Small intestine (tissue), 7 donors: ENCODE data around the gene MANBA. TPM values are rescaled to one million over a fixed set of nuclear protein-coding genes. Genes with fewer than 3 reads are reported as not detected.
A peak's percentile ranks its signal among the peaks of the same experiment; 100 is the strongest.
"Not testable (repeated sequence)": the region's sequence is repeated elsewhere in the genome, so short reads cannot be mapped to it uniquely, and the experiment has no call there.

Source experiments
- DNase-seq, 2 donors: peaks; one replicate each; pipeline versions ENCODE4 v3.0.0 to v3.0.0-alpha.2; 2013
- FAIRE-seq: peaks from 2 replicates; lab custom pipeline; 2012; peaks lifted over from hg19 to GRCh38; lab: Jason Lieb, UNC
- H3K27ac ChIP-seq, 3 donors: one replicate each; pipeline ENCODE4 v1.5.1; 2013; ENCODE audit warnings: low read length in 2 of 3, mild to moderate bottlenecking in 2 of 3, control low read depth in 1 of 3, inconsistent platforms in 1 of 3, low read depth in 1 of 3, moderate library complexity in 1 of 3
- H3K27me3 ChIP-seq, 3 donors: one replicate each; pipeline ENCODE4 v1.6.1; 2013; ENCODE audit warnings: low read length in 3 of 3, inconsistent platforms in 1 of 3; ENCODE audit not compliant: control insufficient read depth in 3 of 3, insufficient read depth in 3 of 3
- H3K36me3 ChIP-seq, 3 donors: one replicate each; pipeline ENCODE4 v1.6.1; 2013; ENCODE audit warnings: low read length in 3 of 3, inconsistent platforms in 1 of 3, low read depth in 1 of 3, mild to moderate bottlenecking in 1 of 3, moderate library complexity in 1 of 3; ENCODE audit not compliant: control insufficient read depth in 3 of 3, insufficient read depth in 2 of 3
- H3K4me1 ChIP-seq, 3 donors: one replicate each; pipeline ENCODE4 v1.6.1; 2013; ENCODE audit warnings: low read length in 2 of 3, inconsistent platforms in 1 of 3, low read depth in 1 of 3, mild to moderate bottlenecking in 1 of 3, moderate library complexity in 1 of 3; ENCODE audit not compliant: control insufficient read depth in 3 of 3, insufficient read depth in 2 of 3
- H3K4me3 ChIP-seq, 3 donors: one replicate each; pipeline ENCODE4 v1.5.1; 2013; ENCODE audit warnings: low read length in 3 of 3, control low read depth in 1 of 3, inconsistent platforms in 1 of 3, low read depth in 1 of 3, mild to moderate bottlenecking in 1 of 3, moderate library complexity in 1 of 3
- H3K9me3 ChIP-seq, 2 donors: one replicate each; pipeline ENCODE4 v1.6.1; 2013; ENCODE audit warnings: low read depth in 1 of 2, low read length in 1 of 2; ENCODE audit not compliant: control insufficient read depth in 2 of 2, insufficient read depth in 1 of 2
- WGBS, 3 donors: extraction: QIAGEN DNeasy Blood & Tissue Kit; methylation state at CpG; one replicate each; pipeline ENCODE4 v1.1.7; 2013; 5-methylcytosine and 5-hydroxymethylcytosine counted together
- polyA plus RNA-seq, 4 donors: library from polyadenylated mRNA; stranded (reverse) in 3 of 4; unstranded in 1 of 4; fragments of 200-250 nt in 3 of 4; fragments of 120-200 nt in 1 of 4; gene quantifications; one replicate each; pipeline versions ENCODE4 v1.2.1 to v1.2.3, GENCODE V29; 2013
- donor health status: healthy with polysubstance abuse.
- donor health status: control.
- donor health status: control.
- donor health status: Bipolar disorder and iron deficiency.
- donor health status: healthy.

MANBA gene
- polyA plus RNA-seq, 4 donors, result 4.7 to 35.8 (median 8.3) TPM

GRCh38 chr4:102759831-102760644 is 730 bp downstream of the MANBA start:
- H3K27ac ChIP-seq, result peak overlapping the region; percentile 72 to 87 (median 83)
- WGBS, 3 donors, result 2 to 4% (median 4%) methylated on average over 25 of the region's 25 CpGs
- H3K36me3 ChIP-seq, result no peaks in the 10 kb centered on the region
- peak in 1 of 2 donors; percentile 40 for DNase-seq
- FAIRE-seq, result no peak
- peaks cover 0 to 9% (median 1%) of the 10 kb centered on the region in 3 donors for H3K4me1 ChIP-seq
- H3K27me3 ChIP-seq, result no peaks in the 10 kb centered on the region
- no peaks in the 10 kb centered on the region for H3K9me3 ChIP-seq
- H3K4me3 ChIP-seq, result peak overlapping the region; percentile 79 to 86 (median 83)

DNA sequence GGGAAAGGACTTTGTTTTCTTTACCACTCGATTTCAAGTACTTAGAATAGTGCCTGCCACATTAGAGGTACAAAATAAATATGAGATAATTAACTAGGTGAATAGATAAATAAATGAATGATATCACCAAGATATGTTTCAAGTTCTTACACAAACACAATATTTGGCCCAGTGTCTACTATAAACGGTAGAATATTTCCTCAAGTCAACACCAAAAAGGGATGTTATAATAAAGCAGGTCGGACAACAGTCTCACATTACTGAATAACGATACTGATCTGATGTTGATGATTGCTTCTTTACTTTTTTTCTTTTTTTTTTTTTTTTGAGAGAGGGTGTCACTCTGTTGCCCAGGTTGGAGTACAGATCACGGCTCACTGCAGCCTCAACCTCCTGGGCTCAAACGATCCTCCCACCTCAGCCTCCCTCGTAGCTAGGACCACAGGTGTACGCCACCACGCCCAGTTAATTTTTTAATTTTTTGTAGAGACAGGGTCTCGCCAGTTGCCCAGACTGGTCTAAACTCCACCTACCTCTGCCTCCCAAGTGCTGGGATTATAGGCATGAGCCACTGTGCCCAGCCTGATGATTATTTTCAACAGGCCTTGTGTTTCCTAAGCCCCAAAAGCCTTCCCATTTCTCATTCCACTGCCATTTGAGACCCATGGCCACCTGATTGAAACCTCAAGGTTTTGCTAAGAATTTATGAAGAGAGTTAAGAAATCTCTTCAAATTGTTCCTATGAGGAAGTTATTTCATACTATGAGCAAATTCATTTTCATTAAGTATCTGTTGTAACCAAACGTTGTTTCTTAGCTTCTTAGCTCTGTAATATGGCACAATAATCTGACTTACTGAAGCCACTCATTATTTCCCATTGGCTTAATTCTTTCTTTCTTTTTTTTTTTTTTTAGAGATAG is 2.3 kb downstream of the MANBA start:
- peaks cover 0 to 9% (median 1%) of the 10 kb centered on the region in 3 donors for H3K4me1 ChIP-seq
- H3K27ac ChIP-seq, result peak overlapping the region in 1 of 3 donors; percentile 39
- DNase-seq (no peak), FAIRE-seq (no peak)
- WGBS, 3 donors, result 83 to 85% (median 83%) methylated on average over 11 of the region's 11 CpGs
- H3K4me3 ChIP-seq, result no peak overlapping the region
- peaks cover 0 to 2% (median 0%) of the 10 kb centered on the region in 3 donors for H3K36me3 ChIP-seq
- no peaks in the 10 kb centered on the region for H3K27me3 ChIP-seq
- no peaks in the 10 kb centered on the region for H3K9me3 ChIP-seq

DNA sequence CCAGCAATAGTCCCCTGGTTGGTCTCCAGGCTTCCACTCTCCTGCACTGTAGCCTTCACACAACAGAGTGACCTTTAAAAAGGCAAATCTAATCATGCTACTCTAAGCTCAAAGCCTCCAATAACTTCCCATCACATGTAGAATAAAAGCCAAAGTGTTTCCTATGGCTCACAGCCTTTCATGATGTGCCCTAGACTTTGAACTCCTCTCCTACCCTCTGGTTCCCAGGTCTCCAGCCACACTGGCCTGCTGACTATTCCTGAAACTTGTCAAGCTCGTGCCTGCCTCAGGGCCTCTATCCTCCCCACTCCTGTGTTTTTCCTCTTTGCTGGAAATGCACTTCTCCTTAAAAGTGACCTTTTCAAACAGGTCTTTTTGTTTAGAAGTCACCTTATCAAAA is 3.1 kb downstream of the MANBA start:
- 17 to 42% (median 31%) methylated on average over 1 of the region's 1 CpG for WGBS, 3 donors
- H3K27ac ChIP-seq, result peak overlapping the region in 1 of 3 donors; percentile 39

GRCh38 chr4:102754044-102754443 is 6.7 kb downstream of the MANBA start:
- Histone ChIP-seq H3K27me3 (no peaks in the 10 kb centered on the region), H3K9me3 (no peaks in the 10 kb centered on the region), H3K4me1 (peaks cover 0 to 9% (median 1%) of the 10 kb centered on the region in 3 donors), H3K36me3 (peaks cover 0 to 2% (median 0%) of the 10 kb centered on the region in 3 donors), H3K4me3 (no peak overlapping the region), H3K27ac (no peak overlapping the region)
- FAIRE-seq (no peak), DNase-seq (no peak)
- 90 to 93% (median 90%) methylated on average over 2 of the region's 2 CpGs for WGBS, 3 donors

More for the DNA sequence above, 3.1 kb downstream of the MANBA start:
- no peak for FAIRE-seq
- H3K36me3 ChIP-seq, result peaks cover 0 to 2% (median 0%) of the 10 kb centered on the region in 3 donors
- no peaks in the 10 kb centered on the region for H3K9me3 ChIP-seq
- H3K4me3 ChIP-seq, result no peak overlapping the region
- DNase-seq, result peak; percentile 58 to 61
- no peaks in the 10 kb centered on the region for H3K27me3 ChIP-seq
- H3K4me1 ChIP-seq, result peaks cover 0 to 9% (median 1%) of the 10 kb centered on the region in 3 donors

GRCh38 chr4:102751941-102752340 is 8.8 kb downstream of the MANBA start:
- no peaks in the 10 kb centered on the region for H3K9me3 ChIP-seq
- WGBS, 3 donors, result 78 to 87% (median 84%) methylated on average over 4 of the region's 4 CpGs
- FAIRE-seq, result no peak
- no peaks in the 10 kb centered on the region for H3K4me1 ChIP-seq
- no peak overlapping the region for H3K4me3 ChIP-seq
- H3K27me3 ChIP-seq, result no peaks in the 10 kb centered on the region
- DNase-seq, result no peak
- no peak overlapping the region for H3K27ac ChIP-seq
- peaks cover 0 to 2% (median 0%) of the 10 kb centered on the region in 3 donors for H3K36me3 ChIP-seq

DNA sequence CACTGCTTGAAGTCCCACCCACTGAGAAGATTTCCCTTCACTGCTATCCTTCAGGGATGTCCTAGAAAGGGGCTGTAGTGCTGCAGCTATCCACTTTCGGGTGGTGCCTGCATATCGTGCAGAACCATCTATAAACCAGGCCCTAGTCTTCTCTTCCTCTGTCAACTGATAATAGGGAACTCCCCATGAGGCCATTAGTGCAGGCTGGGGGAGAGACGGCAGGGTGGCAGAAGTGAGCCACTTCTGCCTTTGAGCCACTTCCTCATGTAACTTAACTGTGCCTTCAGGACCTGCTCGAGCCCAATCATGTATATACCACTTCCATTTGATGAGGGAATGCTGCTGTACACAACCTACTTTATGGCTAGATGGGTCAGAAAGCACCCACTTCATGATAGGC is 17.4 kb downstream of the MANBA start:
- FAIRE-seq, result not testable (repeated sequence)

DNA sequence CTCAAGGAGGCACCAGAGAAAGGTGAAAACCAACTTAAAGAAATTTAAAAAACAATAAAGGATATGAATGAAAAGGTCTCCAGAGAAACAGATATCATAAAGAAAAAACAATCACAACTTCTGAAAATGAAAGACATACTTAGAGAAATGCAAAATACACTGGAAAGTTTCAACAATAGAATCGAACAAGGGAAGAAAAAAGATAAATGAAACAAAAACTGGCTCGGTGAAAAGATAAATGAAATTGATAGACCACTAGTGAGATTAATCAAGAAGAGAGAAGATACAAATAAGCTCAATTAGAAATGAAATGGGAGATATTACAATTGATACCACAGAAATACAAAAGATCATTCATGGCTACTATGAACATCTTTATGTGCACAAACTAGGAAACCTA is 22.0 kb downstream of the MANBA start:
- H3K4me1 ChIP-seq, H3K27me3 ChIP-seq, DNase-seq, H3K27ac ChIP-seq, H3K4me3 ChIP-seq, FAIRE-seq, H3K36me3 ChIP-seq: not testable (repeated sequence)
- 86 to 91% (median 89%) methylated on average over 2 of the region's 2 CpGs for WGBS, 3 donors
- H3K9me3 ChIP-seq, result peaks cover 0 to 17% of the 10 kb centered on the region in 2 donors

More for the DNA sequence above, 17.4 kb downstream of the MANBA start:
- not testable (repeated sequence) for H3K27me3 ChIP-seq, DNase-seq, H3K36me3 ChIP-seq, H3K27ac ChIP-seq, H3K9me3 ChIP-seq, H3K4me3 ChIP-seq, H3K4me1 ChIP-seq
- WGBS, 3 donors, result 75 to 89% (median 83%) methylated on average over 4 of the region's 4 CpGs
